B cell (primary cell): ENCODE data around the gene PHYHIPL. TPM values are rescaled to one million over a fixed set of nuclear protein-coding genes. Genes with fewer than 3 reads are reported as not detected.

Experiments used
- ATAC-seq: fragments of 200-7000 bp; cut with Tn5 transposase; one replicate; pipeline ENCODE4 v1.10.0; 2021; ENCODE audit warnings: low read depth, mild to moderate bottlenecking, moderate number of reproducible peaks, moderate library complexity
- CTCF ChIA-PET: fragments of 350-600 bp; sonication (Branson Sonifier 250); formaldehyde crosslinking; loops from one replicate; lab custom pipeline; 2021; ENCODE audit warnings: antibody characterized with exemption, inconsistent platforms; lab: Charles Lee
- POLR2A ChIA-PET: fragments of 350-600 bp; sonication (Branson Sonifier 250); formaldehyde crosslinking; loops from one replicate; lab custom pipeline; 2021; ENCODE audit warnings: antibody characterized with exemption; lab: Charles Lee
- DNase-seq: peaks from one replicate; pipeline ENCODE4 v3.0.0; 2013
- H2AFZ ChIP-seq: 2 replicates; pipeline ENCODE4 v1.6.1; 2012; ENCODE audit warnings: mild to moderate bottlenecking, low read depth, low read length; ENCODE audit not compliant: insufficient read depth, poor library complexity, severe bottlenecking
- H3K27ac ChIP-seq, 2 donors: 1 replicate in 1 of 2; 2 replicates in 1 of 2; pipeline ENCODE4 v1.5.1; 2012 to 2013; ENCODE audit warnings: low read length in 2 of 2, mild to moderate bottlenecking in 2 of 2, moderate library complexity in 1 of 2
- H3K27me3 ChIP-seq, 4 experiments: fragments of 200-600 bp in 1 of 4; sonication (generic) in 1 of 4; replicated peaks in 1 of 4; 1 replicate in 2 of 4; 2 replicates in 2 of 4; pipeline versions ENCODE4 v1.6.1 to v1.7.0; 2013 to 2016; ENCODE audit warnings: low read length in 3 of 4, mild to moderate bottlenecking in 2 of 4, mixed read lengths in 1 of 4, moderate library complexity in 1 of 4; ENCODE audit not compliant: insufficient read depth in 4 of 4, control insufficient read depth in 3 of 4; ENCODE audit errors: control extremely low read depth in 1 of 4
- H3K36me3 ChIP-seq, 2 experiments: replicated peaks in 1 of 2; 1 replicate in 1 of 2; 2 replicates in 1 of 2; pipeline versions ENCODE4 v1.6.1 to v1.7.1; 2013; ENCODE audit warnings: low read length in 1 of 2; ENCODE audit not compliant: insufficient read depth in 2 of 2, control insufficient read depth in 1 of 2; ENCODE audit errors: control extremely low read depth in 1 of 2, extremely low read depth in 1 of 2
- H3K4me1 ChIP-seq, 2 donors: fragments of 200-600 bp in 1 of 2; sonication (generic) in 1 of 2; 1 replicate in 1 of 2; 2 replicates in 1 of 2; pipeline versions ENCODE4 v1.5.1 to v1.6.1; 2013 to 2017; ENCODE audit warnings: low read length in 2 of 2; ENCODE audit not compliant: control insufficient read depth in 2 of 2, insufficient read depth in 2 of 2
- H3K4me2 ChIP-seq: replicated peaks from 2 replicates; pipeline ENCODE3; 2012; ENCODE audit warnings: mild to moderate bottlenecking, low read depth, low read length; ENCODE audit not compliant: poor library complexity, severe bottlenecking
- H3K4me3 ChIP-seq, 5 experiments: fragments of 200-600 bp in 1 of 5; sonication (generic) in 1 of 5; 1 replicate in 3 of 5; 2 replicates in 2 of 5; pipeline versions ENCODE4 v1.5.1 to v1.7.0; 2011 to 2016; ENCODE audit warnings: low read length in 4 of 5, mild to moderate bottlenecking in 4 of 5, low read depth in 2 of 5, control low read depth in 1 of 5, moderate library complexity in 1 of 5; ENCODE audit not compliant: insufficient read depth in 1 of 5; ENCODE audit errors: control extremely low read depth in 1 of 5, extremely low read depth in 1 of 5
- H3K79me2 ChIP-seq: fragments of 200-600 bp; sonication (generic); one replicate; pipeline ENCODE4 v1.6.0; 2016; ENCODE audit warnings: low read length; ENCODE audit not compliant: control insufficient read depth, insufficient read depth
- H3K9ac ChIP-seq: fragments of 200-600 bp; sonication (generic); 2 replicates; pipeline ENCODE4 v1.6.1; 2017; ENCODE audit warnings: mild to moderate bottlenecking, low read length, moderate library complexity
- H3K9me3 ChIP-seq, 3 donors: one replicate each; pipeline versions ENCODE4 v1.6.1 to v1.7.1; 2013; ENCODE audit warnings: low read length in 2 of 3; ENCODE audit not compliant: control insufficient read depth in 2 of 3, insufficient read depth in 1 of 3; ENCODE audit errors: control extremely low read depth in 1 of 3
- H4K20me1 ChIP-seq: 2 replicates; pipeline ENCODE4 v1.6.0; 2012; ENCODE audit warnings: mild to moderate bottlenecking, low read length; ENCODE audit not compliant: insufficient read depth, control insufficient read depth, poor library complexity, severe bottlenecking
- H3K27ac Mint-ChIP-seq: one replicate; pipeline ENCODE4 v1.8.0; 2021; ENCODE audit warnings: mixed read lengths
- H3K27me3 Mint-ChIP-seq: one replicate; pipeline ENCODE4 v1.8.0; 2021; ENCODE audit warnings: mixed read lengths
- H3K4me1 Mint-ChIP-seq: one replicate; pipeline ENCODE4 v1.8.0; 2021; ENCODE audit warnings: mixed read lengths
- H3K4me3 Mint-ChIP-seq: one replicate; pipeline ENCODE4 v1.8.0; 2021; ENCODE audit warnings: mixed read lengths
- H3K9me3 Mint-ChIP-seq: one replicate; pipeline ENCODE4 v1.8.0; 2022; ENCODE audit warnings: mixed read lengths; ENCODE audit not compliant: insufficient read depth
- CTCF ChIP-seq: fragments of 200-600 bp; IDR thresholded peaks from one replicate; pipeline ENCODE4 v1.8.0; 2022; ENCODE audit warnings: antibody characterized with exemption, mild to moderate bottlenecking
- EZH2 ChIP-seq: IDR thresholded peaks from 2 replicates; pipeline ENCODE4 v1.6.1; 2012; ENCODE audit warnings: borderline replicate concordance, low read depth, mild to moderate bottlenecking, moderate library complexity, low read length; ENCODE audit not compliant: insufficient read depth, poor library complexity, severe bottlenecking
- WGBS: methylation state at CpG from one replicate; pipeline ENCODE4 v1.1.5; 2013; ENCODE audit warnings: missing lambda C conversion rate; ENCODE audit not compliant: insufficient coverage; 5-methylcytosine and 5-hydroxymethylcytosine counted together
- intact Hi-C: fragments of 100-400 bp; cut with micrococcal nuclease; formaldehyde crosslinking; loops from one replicate; pipeline ENCODE4 v1.10.0; 2022
- polyA plus RNA-seq: library from polyadenylated mRNA; depleted of rRNA; stranded (reverse); fragments of >200 nt; gene quantifications from 2 replicates; pipeline ENCODE4 v1.2.3, GENCODE V29; 2012
- total RNA-seq, 2 donors: library from RNA; stranded (reverse); fragments of 120-200 nt in 1 of 2; gene quantifications; 1 replicate in 1 of 2; 2 replicates in 1 of 2; pipeline versions ENCODE4 v1.2.3 to v1.2.4, GENCODE V29; 2013 to 2022

PHYHIPL gene
- total and polyA plus RNA-seq, 2 donors (not counting 1 experiment from before 2014, with no cell fraction given): not detected

- no peak overlapping the region for H3K9ac ChIP-seq
- no peak overlapping the region for H3K27ac ChIP-seq
- no CpG with 5 or more reads among the region's 2 CpGs for WGBS
- Mint-ChIP-seq H3K27ac (no peak overlapping the region), H3K27me3 (no peaks in the 10 kb centered on the region), H3K4me1 (no peaks in the 10 kb centered on the region), H3K4me3 (no peak overlapping the region), H3K9me3 (no peaks in the 10 kb centered on the region)
- CTCF ChIA-PET: no interaction called here
- ATAC-seq: no peak
- H3K27me3 ChIP-seq: no peaks in the 10 kb centered on the region
- TF ChIP-seq EZH2 (no peak), CTCF (no peak)
- H4K20me1 ChIP-seq: no peaks in the 10 kb centered on the region
- intact Hi-C loops: no loop called here
- no peak overlapping the region for H3K4me3 ChIP-seq
- H3K79me2 ChIP-seq: no peaks in the 10 kb centered on the region
- no peak overlapping the region for H2AFZ ChIP-seq
- H3K4me2 ChIP-seq: no peak overlapping the region
- H3K9me3 ChIP-seq: no peaks in the 10 kb centered on the region
- H3K4me1 ChIP-seq: no peaks in the 10 kb centered on the region
- POLR2A ChIA-PET: no interaction called here
- DNase-seq: no peak
- H3K36me3 ChIP-seq: no peaks in the 10 kb centered on the region
These were observed 8.9 kb upstream of the PHYHIPL start for GRCh38 chr10:59167512-59167911.

- Histone ChIP-seq H3K9ac (no peak overlapping the region), H3K27ac (no peak overlapping the region), H2AFZ (no peak overlapping the region), H3K4me3 (no peak overlapping the region), H3K9me3 (peaks cover 0 to 12% (median 0%) of the 10 kb centered on the region in 3 donors), H3K27me3 (peaks cover 0 to 13% (median 5%) of the 10 kb centered on the region in 4 experiments), H3K4me1 (no peaks in the 10 kb centered on the region), H4K20me1 (no peaks in the 10 kb centered on the region), H3K79me2 (no peaks in the 10 kb centered on the region), H3K4me2 (no peak overlapping the region), H3K36me3 (no peaks in the 10 kb centered on the region)
- no peak for ATAC-seq
- no peak overlapping the region for H3K27ac Mint-ChIP-seq
- no peak for DNase-seq
- peaks cover 5% of the 10 kb centered on the region for H3K4me1 Mint-ChIP-seq
- no peaks in the 10 kb centered on the region for H3K9me3 Mint-ChIP-seq
- ChIA-PET POLR2A (no interaction called here), CTCF (no interaction called here)
- 100% methylated on average over 2 of the region's 5 CpGs for WGBS
- H3K4me3 Mint-ChIP-seq: no peak overlapping the region
- intact Hi-C loops: no loop called here
- H3K27me3 Mint-ChIP-seq: peaks cover 17% of the 10 kb centered on the region
- no peak for TF ChIP-seq EZH2
- no peak for TF ChIP-seq CTCF
These were observed 3.9 kb upstream of the PHYHIPL start for GRCh38 chr10:59172567-59172966.
